Activated B cell treated with CpG ODN at 0.5 μM for 24 hours (primary cell): Measurements from ENCODE around the gene LDLRAD4. TPM values are rescaled to one million over a fixed set of nuclear protein-coding genes. Genes with fewer than 3 reads are reported as not detected.

Source experiments
- ATAC-seq: fragments of 200-7000 bp; cut with Tn5 transposase; one replicate; pipeline ENCODE4 v1.10.0; 2021; ENCODE audit warnings: low read depth, mild to moderate bottlenecking, moderate library complexity
- CTCF ChIA-PET: fragments of 350-600 bp; sonication (Branson Sonifier 250); formaldehyde crosslinking; loops from one replicate; lab custom pipeline; 2021; ENCODE audit warnings: antibody characterized with exemption; lab: Charles Lee
- POLR2A ChIA-PET: fragments of 350-600 bp; sonication (Branson Sonifier 250); formaldehyde crosslinking; loops from one replicate; lab custom pipeline; 2021; ENCODE audit warnings: antibody characterized with exemption; lab: Charles Lee
- DNase-seq: peaks from one replicate; pipeline ENCODE4 v3.0.0; 2022
- H3K27ac Mint-ChIP-seq: one replicate; pipeline ENCODE4 v1.8.0; 2020; ENCODE audit warnings: mixed read lengths
- H3K27me3 Mint-ChIP-seq: one replicate; pipeline ENCODE4 v1.8.0; 2021; ENCODE audit warnings: mixed read lengths
- H3K36me3 Mint-ChIP-seq: one replicate; pipeline ENCODE4 v1.8.0; 2021; ENCODE audit warnings: low read depth, mixed read lengths
- H3K4me1 Mint-ChIP-seq: one replicate; pipeline ENCODE4 v1.8.0; 2021; ENCODE audit warnings: mixed read lengths
- H3K4me3 Mint-ChIP-seq: one replicate; pipeline ENCODE4 v1.8.0; 2020; ENCODE audit warnings: mild to moderate bottlenecking, mixed read lengths
- H3K9me3 Mint-ChIP-seq: one replicate; pipeline ENCODE4 v1.8.0; 2020; ENCODE audit warnings: mixed read lengths
- intact Hi-C: fragments of 100-400 bp; cut with micrococcal nuclease; formaldehyde crosslinking; loops from one replicate; pipeline ENCODE4 v1.15.1; 2024
- total RNA-seq: library from RNA; stranded (reverse); gene quantifications from 2 replicates; pipeline ENCODE4 v1.2.3, GENCODE V29; 2022
- TF ChIP-seq, protein P1 (sequence below): fragments of 200-600 bp; IDR thresholded peaks from one replicate; pipeline ENCODE4 v1.8.0; 2022; ENCODE audit warnings: antibody characterized with exemption, mild to moderate bottlenecking

The LDLRAD4 gene
- total RNA-seq, 1 donor from 2014 or later = 66.9 TPM

GRCh38 chr18:13281406-13281805 is 62.8 kb downstream of the LDLRAD4 start:
- no peaks in the 10 kb centered on the region for H3K36me3 Mint-ChIP-seq
- H3K4me3 Mint-ChIP-seq = no peak overlapping the region
- TF ChIP-seq, protein P1, sequence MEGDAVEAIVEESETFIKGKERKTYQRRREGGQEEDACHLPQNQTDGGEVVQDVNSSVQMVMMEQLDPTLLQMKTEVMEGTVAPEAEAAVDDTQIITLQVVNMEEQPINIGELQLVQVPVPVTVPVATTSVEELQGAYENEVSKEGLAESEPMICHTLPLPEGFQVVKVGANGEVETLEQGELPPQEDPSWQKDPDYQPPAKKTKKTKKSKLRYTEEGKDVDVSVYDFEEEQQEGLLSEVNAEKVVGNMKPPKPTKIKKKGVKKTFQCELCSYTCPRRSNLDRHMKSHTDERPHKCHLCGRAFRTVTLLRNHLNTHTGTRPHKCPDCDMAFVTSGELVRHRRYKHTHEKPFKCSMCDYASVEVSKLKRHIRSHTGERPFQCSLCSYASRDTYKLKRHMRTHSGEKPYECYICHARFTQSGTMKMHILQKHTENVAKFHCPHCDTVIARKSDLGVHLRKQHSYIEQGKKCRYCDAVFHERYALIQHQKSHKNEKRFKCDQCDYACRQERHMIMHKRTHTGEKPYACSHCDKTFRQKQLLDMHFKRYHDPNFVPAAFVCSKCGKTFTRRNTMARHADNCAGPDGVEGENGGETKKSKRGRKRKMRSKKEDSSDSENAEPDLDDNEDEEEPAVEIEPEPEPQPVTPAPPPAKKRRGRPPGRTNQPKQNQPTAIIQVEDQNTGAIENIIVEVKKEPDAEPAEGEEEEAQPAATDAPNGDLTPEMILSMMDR = no peak
- no peaks in the 10 kb centered on the region for H3K9me3 Mint-ChIP-seq
- ChIA-PET CTCF (no interaction called here), POLR2A (no interaction called here)
- ATAC-seq (no peak), DNase-seq (no peak)
- intact Hi-C loops = no loop called here
- H3K27ac Mint-ChIP-seq = no peak overlapping the region
- peaks cover 3% of the 10 kb centered on the region for H3K27me3 Mint-ChIP-seq
- H3K4me1 Mint-ChIP-seq = peaks cover 16% of the 10 kb centered on the region

DNA sequence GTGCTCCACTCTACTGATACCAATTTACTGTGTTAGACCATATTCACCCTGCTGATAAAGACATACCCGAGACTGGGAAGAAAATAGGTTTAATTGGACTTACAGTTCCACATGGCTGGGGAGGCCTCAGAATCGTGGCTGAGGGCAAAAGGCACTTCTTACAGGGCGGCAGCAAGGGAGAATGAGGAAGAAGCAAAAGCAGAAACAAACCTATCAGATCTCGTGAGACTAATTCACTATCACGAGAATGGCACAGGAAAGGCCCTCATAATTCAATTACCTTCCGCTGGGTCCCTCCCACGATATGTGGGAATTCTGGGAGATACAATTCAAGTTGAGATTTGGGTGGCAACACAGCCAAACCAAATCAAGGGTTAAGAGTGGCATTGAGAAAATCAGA is 65.2 kb downstream of the LDLRAD4 start:
- Mint-ChIP-seq H3K9me3 (no peaks in the 10 kb centered on the region), H3K4me1 (peaks cover 14% of the 10 kb centered on the region), H3K27ac (no peak overlapping the region), H3K36me3 (no peaks in the 10 kb centered on the region), H3K4me3 (no peak overlapping the region), H3K27me3 (peaks cover 3% of the 10 kb centered on the region)
- POLR2A ChIA-PET = no interaction called here
- TF ChIP-seq, protein P1 = no peak
- ATAC-seq = no peak
- intact Hi-C loops = no loop called here
- no peak for DNase-seq
- CTCF ChIA-PET = no interaction called here

DNA sequence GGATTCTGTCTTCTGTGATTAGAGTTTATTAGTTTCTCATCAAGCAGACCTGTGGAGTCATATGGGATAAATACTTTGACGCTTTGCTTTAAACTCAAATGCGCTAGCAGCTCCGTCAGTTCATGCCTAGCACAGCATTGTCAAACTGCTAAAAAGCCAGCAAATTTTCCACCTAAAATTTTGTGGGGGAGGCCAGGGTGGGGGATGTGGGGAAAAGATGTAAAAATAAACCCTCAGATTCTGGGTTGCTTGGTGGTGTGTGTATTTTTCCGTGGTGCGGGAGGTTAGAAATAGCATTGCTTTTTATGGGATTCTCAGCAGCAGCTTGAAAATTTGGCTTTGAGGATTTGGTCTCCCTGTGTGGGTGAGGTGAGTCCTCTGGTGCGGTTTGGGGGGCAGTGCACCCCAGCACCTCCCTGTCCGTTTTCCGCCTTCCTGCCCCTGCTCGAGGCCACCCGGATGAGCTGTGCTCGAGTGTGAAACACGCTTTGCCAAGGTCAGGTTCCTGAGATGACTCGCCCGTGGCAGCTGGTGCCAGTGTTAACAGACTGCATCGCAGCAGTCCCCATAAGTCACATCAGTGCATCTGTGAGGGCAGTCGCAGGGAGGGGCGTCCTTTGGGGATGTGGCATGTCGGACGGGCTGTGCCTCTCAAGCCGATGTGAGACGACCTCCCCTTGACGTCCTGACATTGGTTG is 65.9 kb downstream of the LDLRAD4 start:
- DNase-seq (no peak), ATAC-seq (no peak)
- Mint-ChIP-seq H3K9me3 (no peaks in the 10 kb centered on the region), H3K27ac (no peak overlapping the region), H3K4me3 (no peak overlapping the region), H3K36me3 (no peaks in the 10 kb centered on the region), H3K4me1 (peaks cover 7% of the 10 kb centered on the region), H3K27me3 (peaks cover 3% of the 10 kb centered on the region)
- intact Hi-C loops = no loop called here
- ChIA-PET POLR2A (no interaction called here), CTCF (no interaction called here)
- TF ChIP-seq, protein P1 = no peak

DNA sequence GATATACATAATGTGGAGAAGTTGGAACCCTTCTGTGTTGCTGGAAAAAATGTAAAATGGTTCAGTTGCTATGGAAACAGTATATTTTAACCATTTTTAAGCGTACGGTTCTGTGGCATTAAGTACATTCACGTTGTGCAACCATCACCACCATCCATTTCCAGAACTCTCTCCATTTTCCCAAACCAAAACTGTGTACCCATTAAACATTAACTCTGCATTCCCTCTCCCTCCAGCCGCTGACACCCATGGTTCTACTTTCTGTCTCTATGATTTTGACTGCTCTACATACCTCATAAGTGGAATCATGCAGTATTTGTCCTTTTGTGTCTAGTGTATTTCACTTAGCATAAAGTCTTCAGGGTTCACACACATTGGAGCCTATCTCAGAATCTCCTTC is 67.3 kb downstream of the LDLRAD4 start:
- ATAC-seq = no peak
- CTCF ChIA-PET = no interaction called here
- intact Hi-C loops = no loop called here
- no peak for DNase-seq
- peaks cover 3% of the 10 kb centered on the region for H3K27me3 Mint-ChIP-seq
- H3K9me3 Mint-ChIP-seq = no peaks in the 10 kb centered on the region
- no peak overlapping the region for H3K4me3 Mint-ChIP-seq
- H3K36me3 Mint-ChIP-seq = no peaks in the 10 kb centered on the region
- POLR2A ChIA-PET = no interaction called here
- no peaks in the 10 kb centered on the region for H3K4me1 Mint-ChIP-seq
- TF ChIP-seq, protein P1 = no peak
- H3K27ac Mint-ChIP-seq = no peak overlapping the region

DNA sequence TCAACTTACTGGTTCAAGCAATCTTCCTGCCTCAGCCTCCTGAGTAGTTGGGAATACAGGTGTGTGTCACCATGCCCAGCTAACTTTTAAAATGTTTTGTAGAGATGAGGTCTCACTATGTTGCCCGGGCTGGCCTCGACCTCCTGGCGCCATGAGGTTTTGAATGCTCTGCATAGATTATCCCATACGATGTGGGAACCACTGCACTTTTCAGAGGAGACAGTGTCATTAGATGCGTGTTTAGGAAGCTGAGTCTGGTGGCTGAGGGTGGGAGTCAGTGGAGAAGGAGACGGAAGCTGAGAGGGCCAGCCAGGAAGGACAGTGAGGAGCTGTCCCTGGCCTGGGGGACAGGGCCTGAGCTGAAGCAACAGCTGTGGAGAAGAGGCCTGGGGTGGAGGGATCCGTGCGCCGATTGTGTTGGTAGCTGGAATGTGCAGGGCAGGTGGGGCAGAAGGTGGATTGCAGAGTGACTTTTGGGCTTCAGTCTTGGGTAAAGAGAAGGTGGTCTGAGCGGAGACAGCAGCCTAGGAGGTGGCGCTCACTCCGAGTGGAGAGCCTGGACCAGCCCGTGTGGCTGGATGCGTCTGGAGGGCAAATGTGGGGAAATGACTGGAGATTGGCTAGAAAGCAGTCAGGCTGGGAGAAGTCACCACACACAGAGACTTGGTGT is 68.0 kb downstream of the LDLRAD4 start:
- H3K4me1 Mint-ChIP-seq = no peaks in the 10 kb centered on the region
- H3K4me3 Mint-ChIP-seq = no peak overlapping the region
- ChIA-PET POLR2A (no interaction called here), CTCF (no interaction called here)
- peaks cover 3% of the 10 kb centered on the region for H3K27me3 Mint-ChIP-seq
- H3K27ac Mint-ChIP-seq = no peak overlapping the region
- TF ChIP-seq, protein P1 = no peak
- DNase-seq (no peak), ATAC-seq (no peak)
- intact Hi-C loops = no loop called here
- no peaks in the 10 kb centered on the region for H3K36me3 Mint-ChIP-seq
- H3K9me3 Mint-ChIP-seq = no peaks in the 10 kb centered on the region
